ENCODE measurements around the gene NBEAL2.

NBEAL2 gene

DNA sequence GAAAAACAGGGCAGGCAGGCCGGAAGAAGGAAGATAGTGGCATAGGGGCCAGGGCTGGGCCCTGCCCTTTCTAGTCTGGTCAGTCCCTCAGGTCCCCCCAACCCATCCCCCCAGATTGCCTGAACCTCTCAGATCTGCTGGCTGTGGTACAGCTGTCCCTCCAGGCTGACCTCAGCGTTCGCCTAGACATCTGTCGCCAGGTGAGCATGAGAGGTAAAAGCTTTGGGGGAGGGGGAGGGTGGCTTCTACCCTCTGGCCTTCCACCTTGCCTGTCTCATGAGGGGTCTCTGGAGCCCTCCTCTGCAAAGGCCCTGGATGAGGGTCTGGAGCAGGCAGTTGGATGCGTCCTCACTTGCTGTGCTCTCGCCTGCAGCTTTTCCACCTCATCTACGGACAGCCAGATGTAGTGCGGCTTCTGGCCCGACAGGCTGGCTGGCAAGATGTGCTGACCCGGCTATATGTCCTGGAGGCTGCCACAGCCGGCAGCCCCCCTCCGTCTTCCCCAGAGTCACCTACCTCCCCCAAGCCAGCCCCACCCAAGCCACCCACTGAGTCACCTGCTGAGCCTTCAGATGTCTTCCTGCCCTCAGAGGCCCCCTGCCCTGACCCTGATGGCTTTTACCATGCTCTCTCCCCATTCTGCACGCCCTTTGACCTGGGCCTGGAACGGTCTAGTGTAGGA is 20.2 kb downstream of the NBEAL2 start:
- DNase-seq (ENCODE audit: low read depth in 2 of 2) = no peak

DNA sequence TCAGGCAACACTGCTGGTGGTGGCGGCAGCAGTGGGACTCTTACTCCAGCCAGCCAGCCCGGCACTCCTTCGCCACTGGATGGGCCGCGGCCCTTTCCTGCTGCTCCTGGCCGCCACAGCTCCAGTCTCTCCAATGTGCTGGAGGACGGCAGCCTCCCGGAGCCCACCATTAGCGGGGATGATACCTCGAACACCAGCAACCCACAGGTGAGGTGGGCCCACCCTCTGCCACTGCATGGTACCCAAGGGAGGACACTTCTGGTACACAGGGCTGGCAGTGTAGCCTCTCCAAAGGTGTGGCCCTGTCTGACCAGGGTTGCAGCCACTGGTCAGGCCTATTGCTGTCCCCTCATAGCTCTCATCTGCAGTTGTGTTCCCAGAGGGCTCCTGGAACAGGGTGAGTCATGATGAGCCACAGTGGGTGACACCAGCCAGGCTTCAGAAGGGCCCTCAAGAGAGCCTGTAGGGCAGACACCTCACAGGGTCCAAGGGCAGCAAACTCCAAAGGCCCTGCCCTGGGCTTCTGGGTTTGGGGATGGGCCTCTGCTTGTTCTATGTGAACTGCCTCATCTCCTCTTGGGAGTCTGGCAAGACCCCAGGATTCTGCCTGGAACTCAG is 20.8 kb downstream of the NBEAL2 start:
- DNase-seq (ENCODE audit: low read depth in 2 of 2) = no peak

DNA sequence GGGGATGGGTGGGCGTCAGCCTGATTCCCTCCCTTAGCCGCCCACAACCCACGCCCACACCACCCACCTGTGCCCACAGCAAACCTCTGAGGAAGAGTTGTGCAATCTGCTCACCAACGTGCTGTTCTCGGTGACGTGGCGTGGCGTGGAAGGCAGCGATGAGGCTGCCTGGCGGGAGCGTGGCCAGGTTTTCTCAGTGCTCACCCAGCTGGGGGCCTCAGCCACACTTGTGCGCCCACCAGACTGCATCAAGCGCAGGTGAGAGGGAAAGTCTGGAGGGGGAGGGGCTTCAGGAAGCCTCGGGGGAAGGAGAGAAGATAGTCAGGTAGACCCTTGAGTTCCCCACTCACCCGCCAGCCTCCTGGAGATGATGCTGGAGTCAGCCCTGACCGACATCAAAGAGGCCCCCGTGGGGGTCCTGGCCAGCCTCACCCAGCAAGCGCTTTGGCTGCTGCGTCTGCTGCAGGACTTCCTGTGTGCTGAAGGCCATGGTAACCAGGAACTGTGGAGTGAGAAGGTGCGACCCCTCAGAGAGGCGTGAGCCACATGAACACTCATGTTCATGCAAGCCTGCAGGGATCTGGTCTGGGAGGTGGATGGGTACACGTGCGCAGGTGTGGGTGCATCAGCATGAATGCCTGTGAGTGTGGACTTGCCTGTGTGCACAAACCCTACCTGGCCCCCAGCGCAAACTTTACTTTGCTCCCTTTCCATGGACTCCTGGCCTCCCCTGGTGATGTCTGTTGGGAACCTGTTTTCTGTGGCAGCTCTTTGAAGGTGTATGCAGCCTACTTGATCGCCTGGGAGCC is 21.7 kb downstream of the NBEAL2 start:
- no peak for DNase-seq (ENCODE audit: low read depth in 2 of 2)

DNA sequence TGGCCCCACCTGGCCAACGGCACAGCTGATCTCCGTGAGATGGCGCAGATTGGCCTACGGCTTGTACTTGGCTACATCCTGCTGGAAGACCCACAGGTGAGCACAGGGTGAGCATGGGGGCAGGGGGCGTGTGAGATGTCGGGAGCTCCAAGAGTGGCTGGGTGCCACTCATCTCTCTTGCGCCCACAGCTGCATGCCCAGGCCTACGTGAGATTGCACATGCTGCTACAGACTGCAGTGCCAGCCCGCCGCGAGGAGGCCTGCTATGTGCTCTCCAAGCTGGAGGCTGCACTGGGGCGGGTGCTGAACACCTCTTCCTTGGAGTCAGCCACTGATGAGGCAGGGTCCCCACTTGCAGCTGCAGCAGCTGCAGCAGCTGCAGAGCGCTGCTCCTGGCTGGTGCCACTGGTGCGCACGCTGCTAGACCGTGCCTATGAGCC is 22.3 kb downstream of the NBEAL2 start:
- no peak for DNase-seq (ENCODE audit: low read depth in 2 of 2)

DNA sequence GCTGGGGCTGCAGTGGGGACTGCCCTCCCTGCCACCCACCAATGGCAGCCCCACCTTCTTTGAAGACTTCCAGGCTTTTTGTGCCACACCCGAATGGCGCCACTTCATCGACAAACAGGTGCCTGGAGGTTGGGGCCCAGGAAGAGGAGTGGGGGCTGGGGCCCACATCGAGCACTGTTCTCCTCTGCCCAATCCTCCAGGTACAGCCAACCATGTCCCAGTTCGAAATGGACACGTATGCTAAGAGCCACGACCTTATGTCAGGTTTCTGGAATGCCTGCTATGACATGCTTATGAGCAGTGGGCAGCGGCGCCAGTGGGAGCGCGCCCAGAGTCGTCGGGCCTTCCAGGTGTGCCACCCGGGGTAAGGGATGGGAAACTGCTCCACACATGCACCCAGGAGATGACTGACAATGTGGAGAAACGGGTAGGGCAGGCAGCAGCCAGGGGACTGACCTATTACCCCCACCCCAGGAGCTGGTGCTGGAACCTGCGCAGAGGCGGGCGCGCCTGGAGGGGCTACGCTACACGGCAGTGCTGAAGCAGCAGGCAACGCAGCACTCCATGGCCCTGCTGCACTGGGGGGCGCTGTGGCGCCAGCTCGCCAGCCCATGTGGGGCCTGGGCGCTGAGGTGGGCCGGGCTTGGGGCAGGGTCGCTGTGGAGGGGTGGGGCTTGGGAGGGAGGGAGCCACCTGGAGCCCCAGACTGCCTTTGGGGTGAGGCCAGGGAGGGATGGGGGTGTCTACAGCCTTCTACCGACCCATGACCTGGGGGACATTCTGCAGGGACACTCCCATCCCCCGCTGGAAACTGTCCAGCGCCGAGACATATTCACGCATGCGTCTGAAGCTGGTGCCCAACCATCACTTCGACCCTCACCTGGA is 22.9 kb downstream of the NBEAL2 start:
- no peak for DNase-seq (ENCODE audit: low read depth in 2 of 2)

DNA sequence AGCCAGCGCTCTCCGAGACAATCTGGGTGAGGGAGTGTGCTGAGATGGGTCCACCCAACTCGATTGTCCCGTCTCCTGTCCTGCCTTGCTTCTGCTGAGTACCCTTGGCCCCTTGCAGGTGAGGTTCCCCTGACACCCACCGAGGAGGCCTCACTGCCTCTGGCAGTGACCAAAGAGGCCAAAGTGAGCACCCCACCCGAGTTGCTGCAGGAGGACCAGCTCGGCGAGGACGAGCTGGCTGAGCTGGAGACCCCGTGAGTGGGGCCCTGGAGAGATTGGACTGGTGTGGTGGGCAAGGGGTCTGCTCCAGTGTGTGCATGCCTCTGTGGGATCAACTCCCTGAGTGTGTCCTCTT is 23.6 kb downstream of the NBEAL2 start:
- no peak for DNase-seq (ENCODE audit: low read depth in 2 of 2)

DNA sequence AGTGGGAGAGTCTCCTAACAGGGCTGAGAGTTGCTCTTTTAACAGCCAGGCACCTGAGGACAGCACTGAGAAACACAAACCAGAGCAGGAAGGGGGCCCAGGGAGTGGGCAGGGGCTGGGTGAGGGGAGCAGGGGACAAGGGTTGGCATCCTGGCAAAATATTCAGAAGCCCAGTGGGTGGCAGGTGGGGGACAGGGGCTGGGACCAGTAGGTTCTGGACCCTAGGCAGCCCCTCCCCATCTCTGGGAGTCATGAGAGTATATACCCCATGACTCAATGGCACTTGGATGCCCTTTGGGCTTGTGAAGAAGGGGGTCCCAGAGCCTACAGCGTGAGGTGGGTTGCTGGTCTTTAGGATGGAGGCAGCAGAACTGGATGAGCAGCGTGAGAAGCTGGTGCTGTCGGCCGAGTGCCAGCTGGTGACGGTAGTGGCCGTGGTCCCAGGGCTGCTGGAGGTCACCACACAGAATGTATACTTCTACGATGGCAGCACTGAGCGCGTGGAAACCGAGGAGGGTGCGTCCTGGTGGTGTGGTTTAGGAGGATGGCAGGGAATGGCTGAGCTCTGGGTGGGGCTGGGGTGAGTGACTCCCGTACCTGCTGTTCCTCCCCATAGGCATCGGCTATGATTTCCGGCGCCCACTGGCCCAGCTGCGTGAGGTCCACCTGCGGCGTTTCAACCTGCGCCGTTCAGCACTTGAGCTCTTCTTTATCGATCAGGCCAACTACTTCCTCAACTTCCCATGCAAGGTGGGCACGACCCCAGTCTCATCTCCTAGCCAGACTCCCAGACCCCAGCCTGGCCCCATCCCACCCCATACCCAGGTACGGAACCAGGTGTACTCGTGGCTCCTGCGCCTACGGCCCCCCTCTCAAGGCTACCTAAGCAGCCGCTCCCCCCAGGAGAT is 24.2 kb downstream of the NBEAL2 start:
- DNase-seq (ENCODE audit: low read depth in 2 of 2) = no peak

DNA sequence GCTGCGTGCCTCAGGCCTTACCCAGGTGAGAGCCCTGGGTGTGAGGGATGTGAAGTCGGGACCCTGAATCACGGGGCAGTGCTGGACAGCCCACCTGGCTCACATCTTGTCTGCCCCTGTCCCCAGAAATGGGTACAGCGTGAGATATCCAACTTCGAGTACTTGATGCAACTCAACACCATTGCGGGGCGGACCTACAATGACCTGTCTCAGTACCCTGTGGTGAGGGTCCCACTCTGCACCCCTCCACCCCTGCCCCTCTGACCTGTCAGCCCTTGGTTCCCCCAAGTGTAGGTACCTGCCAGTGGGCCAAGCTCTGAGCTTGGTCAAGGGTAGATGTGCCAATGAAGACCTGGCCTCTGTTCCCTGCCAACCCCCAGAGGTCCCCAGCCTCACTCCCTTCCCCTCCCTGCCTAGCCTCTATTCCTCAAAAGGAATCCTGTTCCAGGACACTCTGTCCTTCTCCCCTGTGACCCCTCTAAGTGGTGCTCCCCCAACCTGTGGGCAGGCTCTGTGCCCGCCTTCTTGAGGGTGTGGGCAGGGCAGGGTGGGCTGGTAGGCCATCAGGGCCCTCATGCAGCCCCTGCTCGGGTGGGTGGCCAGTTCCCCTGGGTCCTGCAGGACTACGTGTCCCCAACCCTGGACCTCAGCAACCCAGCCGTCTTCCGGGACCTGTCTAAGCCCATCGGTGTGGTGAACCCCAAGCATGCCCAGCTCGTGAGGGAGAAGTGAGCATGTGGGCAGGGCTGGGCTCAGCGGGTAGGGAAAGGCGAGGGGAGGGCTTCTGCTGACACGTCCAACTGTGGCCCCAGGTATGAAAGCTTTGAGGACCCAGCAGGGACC is 25.1 kb downstream of the NBEAL2 start:
- DNase-seq (ENCODE audit: low read depth in 2 of 2) = no peak

DNA sequence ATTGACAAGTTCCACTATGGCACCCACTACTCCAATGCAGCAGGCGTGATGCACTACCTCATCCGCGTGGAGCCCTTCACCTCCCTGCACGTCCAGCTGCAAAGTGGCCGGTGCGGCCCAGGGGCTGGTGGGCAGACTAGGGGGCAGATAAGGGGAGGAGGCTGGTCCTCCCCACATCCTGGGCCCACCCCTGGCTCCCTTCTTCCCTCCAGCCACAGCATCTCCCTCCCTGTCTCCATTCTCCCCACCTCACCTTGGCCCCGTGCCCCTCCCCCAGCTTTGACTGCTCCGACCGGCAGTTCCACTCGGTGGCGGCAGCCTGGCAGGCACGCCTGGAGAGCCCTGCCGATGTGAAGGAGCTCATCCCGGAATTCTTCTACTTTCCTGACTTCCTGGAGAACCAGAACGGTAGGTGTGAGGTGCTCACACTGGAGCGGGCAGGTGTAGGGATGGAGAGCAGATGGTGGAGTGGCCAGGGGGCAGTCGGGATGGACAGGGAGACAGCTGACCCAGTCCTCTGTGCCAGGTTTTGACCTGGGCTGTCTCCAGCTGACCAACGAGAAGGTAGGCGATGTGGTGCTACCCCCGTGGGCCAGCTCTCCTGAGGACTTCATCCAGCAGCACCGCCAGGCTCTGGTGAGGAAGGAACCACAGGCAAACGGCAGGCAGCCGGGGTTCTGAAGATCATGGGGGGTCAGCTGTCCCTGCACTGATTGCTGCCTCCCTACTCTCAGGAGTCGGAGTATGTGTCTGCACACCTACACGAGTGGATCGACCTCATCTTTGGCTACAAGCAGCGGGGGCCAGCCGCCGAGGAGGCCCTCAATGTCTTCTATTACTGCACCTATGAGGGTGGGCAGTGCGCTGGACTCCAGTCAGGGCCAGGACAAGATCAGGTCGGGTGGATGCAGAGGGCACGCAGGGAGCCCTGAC is 26.0 kb downstream of the NBEAL2 start:
- DNase-seq (ENCODE audit: low read depth in 2 of 2) = no peak

DNA sequence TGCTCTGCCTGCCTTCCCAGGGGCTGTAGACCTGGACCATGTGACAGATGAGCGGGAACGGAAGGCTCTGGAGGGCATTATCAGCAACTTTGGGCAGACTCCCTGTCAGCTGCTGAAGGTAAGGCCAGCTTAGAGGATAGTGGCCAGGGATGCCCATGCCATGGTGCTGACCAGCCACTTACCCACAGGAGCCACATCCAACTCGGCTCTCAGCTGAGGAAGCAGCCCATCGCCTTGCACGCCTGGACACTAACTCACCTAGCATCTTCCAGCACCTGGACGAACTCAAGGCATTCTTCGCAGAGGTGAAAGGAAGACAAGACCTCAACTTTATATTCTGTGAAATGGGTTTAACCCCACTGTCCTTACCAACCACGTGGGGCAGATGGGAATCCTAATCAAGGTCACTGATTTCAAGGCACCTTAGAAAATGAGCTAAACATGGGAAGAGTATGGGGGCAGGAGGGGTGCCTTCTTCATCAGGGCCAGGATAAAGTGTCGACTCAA is 26.7 kb downstream of the NBEAL2 start:
- DNase-seq (ENCODE audit: low read depth in 2 of 2) = no peak

DNA sequence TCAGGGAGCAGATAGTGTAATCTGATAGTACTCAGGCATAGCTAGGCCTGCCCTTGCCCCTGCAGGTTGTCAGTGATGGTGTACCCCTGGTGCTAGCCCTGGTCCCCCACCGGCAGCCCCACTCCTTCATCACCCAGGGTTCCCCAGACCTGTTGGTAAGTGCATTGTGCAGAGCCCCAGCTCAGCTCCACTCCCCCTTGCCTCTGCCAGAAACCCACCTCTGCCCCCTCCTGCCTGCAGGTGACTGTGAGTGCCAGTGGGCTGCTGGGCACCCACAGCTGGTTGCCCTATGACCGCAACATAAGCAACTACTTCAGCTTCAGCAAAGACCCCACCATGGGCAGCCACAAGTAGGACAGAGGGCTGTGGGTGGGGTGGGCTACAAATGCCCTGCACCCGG is 27.5 kb downstream of the NBEAL2 start:
- DNase-seq (ENCODE audit: low read depth in 2 of 2) = no peak

DNA sequence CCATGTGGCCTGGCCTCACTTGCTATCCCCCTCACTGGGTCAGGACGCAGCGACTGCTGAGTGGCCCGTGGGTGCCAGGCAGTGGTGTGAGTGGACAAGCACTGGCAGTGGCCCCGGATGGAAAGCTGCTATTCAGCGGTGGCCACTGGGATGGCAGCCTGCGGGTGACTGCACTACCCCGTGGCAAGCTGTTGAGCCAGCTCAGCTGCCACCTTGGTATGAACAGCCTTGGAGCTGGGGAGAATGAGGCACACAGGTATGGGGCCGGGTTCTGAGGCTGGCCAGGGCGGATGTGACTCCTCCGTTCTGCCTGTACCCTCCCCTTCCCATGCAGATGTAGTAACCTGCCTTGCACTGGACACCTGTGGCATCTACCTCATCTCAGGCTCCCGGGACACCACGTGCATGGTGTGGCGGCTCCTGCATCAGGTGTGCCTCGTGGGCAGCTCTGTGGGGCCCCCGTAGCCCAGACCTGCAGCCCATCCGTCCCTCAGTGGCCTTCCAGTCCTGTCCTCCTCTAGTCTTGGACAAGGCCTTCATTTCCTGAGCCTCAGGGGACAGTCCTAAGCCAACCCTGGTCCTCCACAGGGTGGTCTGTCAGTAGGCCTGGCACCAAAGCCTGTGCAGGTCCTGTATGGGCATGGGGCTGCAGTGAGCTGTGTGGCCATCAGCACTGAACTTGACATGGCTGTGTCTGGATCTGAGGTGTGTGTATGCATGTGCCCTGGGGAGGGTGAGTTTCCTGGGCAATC is 28.2 kb downstream of the NBEAL2 start:
- no peak for DNase-seq (ENCODE audit: low read depth in 2 of 2)

DNA sequence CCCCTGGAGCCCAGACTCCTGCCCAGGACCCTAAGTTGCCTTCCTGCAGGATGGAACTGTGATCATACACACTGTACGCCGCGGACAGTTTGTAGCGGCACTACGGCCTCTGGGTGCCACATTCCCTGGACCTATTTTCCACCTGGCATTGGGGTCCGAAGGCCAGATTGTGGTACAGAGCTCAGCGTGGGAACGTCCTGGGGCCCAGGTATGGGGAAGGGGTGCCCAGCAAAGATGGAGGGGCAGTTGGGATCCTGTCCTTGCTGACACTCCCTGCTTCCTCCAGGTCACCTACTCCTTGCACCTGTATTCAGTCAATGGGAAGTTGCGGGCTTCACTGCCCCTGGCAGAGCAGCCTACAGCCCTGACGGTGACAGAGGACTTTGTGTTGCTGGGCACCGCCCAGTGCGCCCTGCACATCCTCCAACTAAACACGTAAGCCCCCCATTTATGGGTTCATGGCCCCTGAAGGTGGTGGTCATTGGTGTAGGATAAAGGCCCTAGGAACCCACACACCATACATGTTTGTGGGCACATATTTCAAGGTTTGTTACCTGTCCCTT is 28.8 kb downstream of the NBEAL2 start:
- DNase-seq (ENCODE audit: low read depth in 2 of 2) = no peak

DNA sequence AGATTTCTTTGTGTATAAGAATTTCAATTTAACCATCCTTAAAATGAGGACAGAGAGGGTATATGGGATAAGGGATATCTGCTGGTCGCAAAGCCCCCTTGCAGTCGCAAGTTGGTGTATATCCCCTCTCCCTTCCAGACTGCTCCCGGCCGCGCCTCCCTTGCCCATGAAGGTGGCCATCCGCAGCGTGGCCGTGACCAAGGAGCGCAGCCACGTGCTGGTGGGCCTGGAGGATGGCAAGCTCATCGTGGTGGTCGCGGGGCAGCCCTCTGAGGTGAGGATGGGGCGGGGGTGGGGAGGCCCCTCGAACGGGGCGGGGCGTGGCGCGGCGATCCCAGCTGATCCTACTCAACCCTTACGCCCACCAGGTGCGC is 29.4 kb downstream of the NBEAL2 start:
- DNase-seq (ENCODE audit: low read depth in 2 of 2) = no peak

DNA sequence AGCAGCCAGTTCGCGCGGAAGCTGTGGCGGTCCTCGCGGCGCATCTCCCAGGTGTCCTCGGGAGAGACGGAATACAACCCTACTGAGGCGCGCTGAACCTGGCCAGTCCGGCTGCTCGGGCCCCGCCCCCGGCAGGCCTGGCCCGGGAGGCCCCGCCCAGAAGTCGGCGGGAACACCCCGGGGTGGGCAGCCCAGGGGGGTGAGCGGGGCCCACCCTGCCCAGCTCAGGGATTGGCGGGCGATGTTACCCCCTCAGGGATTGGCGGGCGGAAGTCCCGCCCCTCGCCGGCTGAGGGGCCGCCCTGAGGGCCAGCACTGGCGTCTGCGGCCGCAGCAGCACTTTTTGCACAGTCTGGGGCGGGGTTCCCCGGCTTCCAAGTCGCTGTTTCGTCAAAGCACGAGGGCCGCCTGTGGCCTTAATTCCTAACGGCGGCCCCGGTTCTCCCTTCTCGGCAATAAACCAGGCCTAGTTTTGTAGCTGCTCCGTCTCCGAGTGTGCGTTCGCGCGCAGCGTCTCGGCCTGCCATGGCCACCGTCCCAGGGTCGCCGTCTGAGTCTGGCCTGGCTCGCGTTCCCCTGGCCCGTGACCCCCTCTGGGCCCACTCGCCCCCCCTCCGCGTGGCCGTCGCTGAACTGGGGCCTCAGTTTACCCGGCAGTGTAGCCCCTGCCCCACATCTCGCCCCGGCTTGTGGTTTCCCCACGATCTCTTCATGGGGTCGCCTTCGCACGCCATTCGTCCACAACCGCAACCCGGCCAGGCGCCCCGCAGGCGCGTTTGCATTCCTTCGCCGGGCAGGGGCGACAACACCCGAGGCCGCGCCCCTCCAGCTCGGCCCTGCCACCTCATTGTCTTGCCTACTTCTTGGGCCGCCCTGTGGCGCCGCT is 30.0 kb downstream of the NBEAL2 start:
- peak; percentile 49 to 52 for DNase-seq (ENCODE audit: low read depth in 2 of 2)

DNA sequence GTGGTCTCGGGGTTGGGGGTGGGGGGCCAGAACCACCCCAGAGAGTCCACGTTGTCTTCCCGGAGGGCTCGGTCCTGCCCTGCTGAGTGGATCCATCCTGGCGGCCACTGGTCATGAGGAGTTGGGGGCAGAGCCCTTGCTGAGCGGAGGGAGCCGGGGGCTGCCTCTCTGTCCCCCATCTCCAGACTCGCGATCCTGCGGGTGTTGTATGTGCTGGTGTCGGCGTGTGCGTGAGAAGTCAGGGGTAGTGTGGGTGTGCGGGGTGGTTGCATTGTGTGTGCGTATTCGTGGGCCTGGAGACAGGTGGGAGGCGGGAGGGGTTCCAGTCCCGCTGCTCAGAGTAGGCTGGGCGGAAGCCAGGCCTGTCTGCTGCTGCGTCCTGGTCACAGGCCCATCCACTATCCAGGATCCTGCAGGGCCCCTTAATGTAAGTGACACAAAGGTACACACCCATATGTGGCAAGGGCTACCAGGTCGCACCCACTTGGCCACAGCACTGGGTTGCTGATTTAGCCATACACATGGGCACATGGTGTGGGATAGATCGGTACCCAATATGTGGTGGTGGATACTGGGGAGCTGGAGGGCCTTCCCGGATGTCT is 30.7 kb downstream of the NBEAL2 start:
- DNase-seq (ENCODE audit: low read depth in 2 of 2) = no peak
